ENCODE data around the gene TAF10. TPM values are rescaled to one million over a fixed set of nuclear protein-coding genes. Genes with fewer than 3 reads are reported as not detected.

Gene TAF10
- polyA plus RNA-seq, 1 of the 3 experiments (the other 2 are of a cell fraction) = 213 TPM

- Histone ChIP-seq H3K4me1 (ENCODE audit: control insufficient read depth in 1 of 2, insufficient read depth in 2 of 2, low read depth in 1 of 2, low read length in 1 of 2) (peaks cover 26 to 52% of the 10 kb centered on the region in 2 experiments), H3K9me2 (no peaks in the 10 kb centered on the region), H3K27me3 (ENCODE audit: insufficient read depth) (no peaks in the 10 kb centered on the region), H4K20me1 (ENCODE audit: insufficient read depth) (no peaks in the 10 kb centered on the region; the same call in 1 of the 2 replicates), H3K4me3 (ENCODE audit: low read depth in 2 of 2, low read length in 1 of 2) (no peak overlapping the region), H3K27ac (ENCODE audit: low read depth in 2 of 2, low read length in 1 of 2) (peak overlapping the region; percentile 3 to 91; a peak in 3 of 4 replicates), H3F3A (replicated peaks; ENCODE audit: insufficient read depth) (peaks cover 60% of the 10 kb centered on the region), H3K9me3 (no peaks in the 10 kb centered on the region), H3K79me2 (ENCODE audit: insufficient read depth) (peaks cover 77% of the 10 kb centered on the region), H3K9ac (no peak overlapping the region), H3K4me2 (peak overlapping the region; percentile 86; the same call in 1 of the 2 replicates), H3K36me3 (replicated peaks in 1 of 2; ENCODE audit: control insufficient read depth in 1 of 2, insufficient read depth in 2 of 2, low read length in 1 of 2) (peaks cover 34 to 40% of the 10 kb centered on the region in 2 experiments), H2AFZ (ENCODE audit: low read depth) (no peak overlapping the region)
- CTCF ChIA-PET = interaction anchor here (0.6 to 2.4 kb wide), 7 partner anchors 10 to 230 kb away, joined by 3 to 9 read pairs (median 3); partner anchors contain the start of genes MRPL17 and TPP1
- WGBS (ENCODE audit: low lambda C conversion rate) = 99% methylated on average over 14 of the region's 14 CpGs
- no peak for TF ChIP-seq RFX5 (IDR thresholded peaks at IDR 0.05; ENCODE audit: low read length)
- TF ChIP-seq POLR2AphosphoS5 (IDR thresholded peaks at IDR 0.05; ENCODE audit: low read depth, low read length) = peak; percentile 31; the same call in 1 of the 2 replicates
- no peak for DNase-seq
- POLR2A ChIA-PET = interaction anchor here (0.6 to 1.1 kb wide), 3 partner anchors 10 to 43 kb away, joined by 3 to 4 read pairs (median 3); no protein-coding TSS in a partner anchor
Observed at GRCh38 chr11:6608726-6609501, 3.1 kb downstream of the TAF10 start.

DNA sequence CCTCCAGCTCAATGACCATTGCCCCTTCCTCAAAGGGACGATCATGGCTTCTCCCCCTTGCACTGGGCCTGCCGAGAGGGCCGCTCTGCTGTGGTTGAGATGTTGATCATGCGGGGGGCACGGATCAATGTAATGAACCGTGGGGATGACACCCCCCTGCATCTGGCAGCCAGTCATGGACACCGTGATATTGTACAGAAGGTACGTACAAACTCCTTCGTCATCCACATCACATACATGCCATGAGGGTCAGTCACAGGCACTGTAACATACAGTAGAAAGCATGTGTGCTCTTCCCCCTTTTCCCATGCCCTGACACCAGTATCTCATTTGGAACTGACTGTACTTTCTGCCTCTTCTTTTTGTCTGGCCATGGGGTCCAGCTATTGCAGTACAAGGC, 4.0 kb downstream of the TAF10 start:
- Histone ChIP-seq H3K9me2 (no peaks in the 10 kb centered on the region), H3K4me2 (peak overlapping the region; percentile 86), H3K4me1 (ENCODE audit: control insufficient read depth in 1 of 2, insufficient read depth in 2 of 2, low read depth in 1 of 2, low read length in 1 of 2) (peaks cover 26 to 49% of the 10 kb centered on the region in 2 experiments), H3K79me2 (ENCODE audit: insufficient read depth) (peaks cover 86% of the 10 kb centered on the region), H3K9me3 (no peaks in the 10 kb centered on the region), H3K9ac (no peak overlapping the region), H3K27me3 (ENCODE audit: insufficient read depth) (no peaks in the 10 kb centered on the region), H3K36me3 (replicated peaks in 1 of 2; ENCODE audit: control insufficient read depth in 1 of 2, insufficient read depth in 2 of 2, low read length in 1 of 2) (peaks cover 34 to 40% of the 10 kb centered on the region in 2 experiments), H4K20me1 (ENCODE audit: insufficient read depth) (no peaks in the 10 kb centered on the region; the same call in 1 of the 2 replicates), H3K27ac (ENCODE audit: low read depth in 2 of 2, low read length in 1 of 2) (peak overlapping the region; percentile 91 to 94), H3F3A (replicated peaks; ENCODE audit: insufficient read depth) (peaks cover 52% of the 10 kb centered on the region), H2AFZ (ENCODE audit: low read depth) (no peak overlapping the region), H3K4me3 (ENCODE audit: low read depth in 2 of 2, low read length in 1 of 2) (no peak overlapping the region)
- ChIA-PET POLR2A (interaction anchor here (0.6 to 1.1 kb wide), 2 partner anchors 11 to 44 kb away, joined by 3 to 4 read pairs; no protein-coding TSS in a partner anchor), CTCF (interaction anchor here (0.9 to 2.4 kb wide), 3 partner anchors 11 to 77 kb away, joined by 3 to 9 read pairs (median 6); partner anchors contain the start of genes MRPL17 and TPP1)
- TF ChIP-seq RFX5 (IDR thresholded peaks at IDR 0.05; ENCODE audit: low read length) (no peak), RCOR1 (IDR thresholded peaks at IDR 0.05; ENCODE audit: low read length) (no peak), TCF12 (IDR thresholded peaks at IDR 0.05) (no peak)
- TF ChIP-seq, protein P1, sequence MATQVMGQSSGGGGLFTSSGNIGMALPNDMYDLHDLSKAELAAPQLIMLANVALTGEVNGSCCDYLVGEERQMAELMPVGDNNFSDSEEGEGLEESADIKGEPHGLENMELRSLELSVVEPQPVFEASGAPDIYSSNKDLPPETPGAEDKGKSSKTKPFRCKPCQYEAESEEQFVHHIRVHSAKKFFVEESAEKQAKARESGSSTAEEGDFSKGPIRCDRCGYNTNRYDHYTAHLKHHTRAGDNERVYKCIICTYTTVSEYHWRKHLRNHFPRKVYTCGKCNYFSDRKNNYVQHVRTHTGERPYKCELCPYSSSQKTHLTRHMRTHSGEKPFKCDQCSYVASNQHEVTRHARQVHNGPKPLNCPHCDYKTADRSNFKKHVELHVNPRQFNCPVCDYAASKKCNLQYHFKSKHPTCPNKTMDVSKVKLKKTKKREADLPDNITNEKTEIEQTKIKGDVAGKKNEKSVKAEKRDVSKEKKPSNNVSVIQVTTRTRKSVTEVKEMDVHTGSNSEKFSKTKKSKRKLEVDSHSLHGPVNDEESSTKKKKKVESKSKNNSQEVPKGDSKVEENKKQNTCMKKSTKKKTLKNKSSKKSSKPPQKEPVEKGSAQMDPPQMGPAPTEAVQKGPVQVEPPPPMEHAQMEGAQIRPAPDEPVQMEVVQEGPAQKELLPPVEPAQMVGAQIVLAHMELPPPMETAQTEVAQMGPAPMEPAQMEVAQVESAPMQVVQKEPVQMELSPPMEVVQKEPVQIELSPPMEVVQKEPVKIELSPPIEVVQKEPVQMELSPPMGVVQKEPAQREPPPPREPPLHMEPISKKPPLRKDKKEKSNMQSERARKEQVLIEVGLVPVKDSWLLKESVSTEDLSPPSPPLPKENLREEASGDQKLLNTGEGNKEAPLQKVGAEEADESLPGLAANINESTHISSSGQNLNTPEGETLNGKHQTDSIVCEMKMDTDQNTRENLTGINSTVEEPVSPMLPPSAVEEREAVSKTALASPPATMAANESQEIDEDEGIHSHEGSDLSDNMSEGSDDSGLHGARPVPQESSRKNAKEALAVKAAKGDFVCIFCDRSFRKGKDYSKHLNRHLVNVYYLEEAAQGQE (IDR thresholded peaks at IDR 0.05; ENCODE audit: low read depth, low read length) = no peak
- WGBS (ENCODE audit: low lambda C conversion rate) = 89% methylated on average over 9 of the region's 9 CpGs
- DNase-seq = no peak

Measured in SK-N-SH (cell line).